ENCODE data around the gene TRIM41. TPM values are rescaled to one million over a fixed set of nuclear protein-coding genes. Genes with fewer than 3 reads are reported as not detected.
A peak's percentile ranks its signal among the peaks of the same experiment; 100 is the strongest.

The TRIM41 gene
- total and polyA plus RNA-seq, 9 of the 15 experiments (the other 6 are each of a cell fraction or from before 2014, with no cell fraction given), result 1.8 to 47.6 (median 20.9) TPM

DNA sequence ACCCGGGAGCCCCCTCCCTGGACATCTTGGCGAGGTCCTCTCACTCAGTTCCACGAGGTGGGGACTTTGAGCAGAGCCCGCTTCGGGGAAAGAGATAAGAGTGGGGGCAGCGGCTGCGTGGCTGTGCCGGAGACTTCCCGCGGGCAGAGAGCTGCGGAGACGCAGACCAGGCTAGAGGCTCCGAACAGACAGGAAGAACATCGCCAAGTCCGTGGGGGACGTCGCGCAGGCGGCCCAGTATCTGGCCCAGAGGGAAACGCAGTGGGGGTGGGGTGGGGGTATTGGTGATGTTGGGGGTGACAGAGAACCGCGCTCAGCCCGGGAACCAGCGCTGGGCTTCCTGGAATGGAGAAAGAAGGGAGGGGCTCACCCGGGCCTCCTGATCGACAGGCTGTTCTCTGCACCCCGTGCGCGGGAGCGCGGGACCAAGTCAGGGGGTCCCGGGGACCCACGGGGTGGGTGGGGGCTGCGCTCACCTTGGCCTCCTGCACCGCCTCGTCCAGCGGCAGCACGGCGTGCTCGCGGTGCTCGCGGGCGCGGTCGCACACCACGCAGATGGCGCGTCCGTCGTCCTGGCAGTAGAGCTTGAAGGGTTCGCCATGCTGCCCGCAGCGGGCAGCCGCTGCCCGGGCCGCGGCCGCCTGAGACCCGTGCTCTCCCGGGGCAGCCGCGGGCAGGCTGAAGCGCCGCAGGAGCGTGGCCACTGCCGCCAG lies 18.8 kb upstream of the TRIM41 start (continued):
- TF ChIP-seq CEBPG (CRISPR knock-in tag; IDR thresholded peaks at IDR 0.05), result no peak
- no peak for TF ChIP-seq CEBPG (tag; conservative IDR thresholded peaks at IDR 0.05 in 1 of 2, IDR thresholded peaks at IDR 0.05 in 1 of 2)
- no peak for TF ChIP-seq ESRRB (CRISPR knock-in tag; IDR thresholded peaks at IDR 0.05; ENCODE audit: borderline replicate concordance)
- TF ChIP-seq, protein P1, sequence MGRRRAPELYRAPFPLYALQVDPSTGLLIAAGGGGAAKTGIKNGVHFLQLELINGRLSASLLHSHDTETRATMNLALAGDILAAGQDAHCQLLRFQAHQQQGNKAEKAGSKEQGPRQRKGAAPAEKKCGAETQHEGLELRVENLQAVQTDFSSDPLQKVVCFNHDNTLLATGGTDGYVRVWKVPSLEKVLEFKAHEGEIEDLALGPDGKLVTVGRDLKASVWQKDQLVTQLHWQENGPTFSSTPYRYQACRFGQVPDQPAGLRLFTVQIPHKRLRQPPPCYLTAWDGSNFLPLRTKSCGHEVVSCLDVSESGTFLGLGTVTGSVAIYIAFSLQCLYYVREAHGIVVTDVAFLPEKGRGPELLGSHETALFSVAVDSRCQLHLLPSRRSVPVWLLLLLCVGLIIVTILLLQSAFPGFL (CRISPR knock-in tag; IDR thresholded peaks at IDR 0.05), result no peak
- no peak for TF ChIP-seq NONO (IDR thresholded peaks at IDR 0.05; ENCODE audit: low read depth in 2 of 2, low read length in 1 of 2)
- TF ChIP-seq CCNT2 (IDR thresholded peaks at IDR 0.05; ENCODE audit: borderline replicate concordance, extremely low read depth, insufficient read length, low read depth, low read length), result peak; percentile 26
- no peak for TF ChIP-seq POLR2AphosphoS2 (IDR thresholded peaks at IDR 0.05; ENCODE audit: low read length)
- TF ChIP-seq, protein P2, sequence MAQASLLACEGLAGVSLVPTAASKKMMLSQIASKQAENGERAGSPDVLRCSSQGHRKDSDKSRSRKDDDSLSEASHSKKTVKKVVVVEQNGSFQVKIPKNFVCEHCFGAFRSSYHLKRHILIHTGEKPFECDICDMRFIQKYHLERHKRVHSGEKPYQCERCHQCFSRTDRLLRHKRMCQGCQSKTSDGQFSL (CRISPR knock-in tag; IDR thresholded peaks at IDR 0.05), result no peak
- TF ChIP-seq, protein P2 (tag; IDR thresholded peaks at IDR 0.05), result 0 out of 4 replicates have a peak, but pooled peaks of 1 of the 2 experiments have one; percentile 14
- TF ChIP-seq ZNF77 (CRISPR knock-in tag; IDR thresholded peaks at IDR 0.05), result no peak
- peak; percentile 69; the same call in 1 of the 2 replicates for TF ChIP-seq EP400 (IDR thresholded peaks at IDR 0.05)
- TF ChIP-seq HNRNPK (IDR thresholded peaks at IDR 0.05; ENCODE audit: low read depth, low read length, poor library complexity, severe bottlenecking), result no peak
- TF ChIP-seq ZNF121 (CRISPR knock-in tag; conservative IDR thresholded peaks at IDR 0.05), result no peak
- TF ChIP-seq, protein P3, sequence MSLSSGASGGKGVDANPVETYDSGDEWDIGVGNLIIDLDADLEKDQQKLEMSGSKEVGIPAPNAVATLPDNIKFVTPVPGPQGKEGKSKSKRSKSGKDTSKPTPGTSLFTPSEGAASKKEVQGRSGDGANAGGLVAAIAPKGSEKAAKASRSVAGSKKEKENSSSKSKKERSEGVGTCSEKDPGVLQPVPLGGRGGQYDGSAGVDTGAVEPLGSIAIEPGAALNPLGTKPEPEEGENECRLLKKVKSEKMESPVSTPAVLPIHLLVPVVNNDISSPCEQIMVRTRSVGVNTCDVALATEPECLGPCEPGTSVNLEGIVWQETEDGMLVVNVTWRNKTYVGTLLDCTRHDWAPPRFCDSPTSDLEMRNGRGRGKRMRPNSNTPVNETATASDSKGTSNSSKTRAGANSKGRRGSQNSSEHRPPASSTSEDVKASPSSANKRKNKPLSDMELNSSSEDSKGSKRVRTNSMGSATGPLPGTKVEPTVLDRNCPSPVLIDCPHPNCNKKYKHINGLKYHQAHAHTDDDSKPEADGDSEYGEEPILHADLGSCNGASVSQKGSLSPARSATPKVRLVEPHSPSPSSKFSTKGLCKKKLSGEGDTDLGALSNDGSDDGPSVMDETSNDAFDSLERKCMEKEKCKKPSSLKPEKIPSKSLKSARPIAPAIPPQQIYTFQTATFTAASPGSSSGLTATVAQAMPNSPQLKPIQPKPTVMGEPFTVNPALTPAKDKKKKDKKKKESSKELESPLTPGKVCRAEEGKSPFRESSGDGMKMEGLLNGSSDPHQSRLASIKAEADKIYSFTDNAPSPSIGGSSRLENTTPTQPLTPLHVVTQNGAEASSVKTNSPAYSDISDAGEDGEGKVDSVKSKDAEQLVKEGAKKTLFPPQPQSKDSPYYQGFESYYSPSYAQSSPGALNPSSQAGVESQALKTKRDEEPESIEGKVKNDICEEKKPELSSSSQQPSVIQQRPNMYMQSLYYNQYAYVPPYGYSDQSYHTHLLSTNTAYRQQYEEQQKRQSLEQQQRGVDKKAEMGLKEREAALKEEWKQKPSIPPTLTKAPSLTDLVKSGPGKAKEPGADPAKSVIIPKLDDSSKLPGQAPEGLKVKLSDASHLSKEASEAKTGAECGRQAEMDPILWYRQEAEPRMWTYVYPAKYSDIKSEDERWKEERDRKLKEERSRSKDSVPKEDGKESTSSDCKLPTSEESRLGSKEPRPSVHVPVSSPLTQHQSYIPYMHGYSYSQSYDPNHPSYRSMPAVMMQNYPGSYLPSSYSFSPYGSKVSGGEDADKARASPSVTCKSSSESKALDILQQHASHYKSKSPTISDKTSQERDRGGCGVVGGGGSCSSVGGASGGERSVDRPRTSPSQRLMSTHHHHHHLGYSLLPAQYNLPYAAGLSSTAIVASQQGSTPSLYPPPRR (CRISPR knock-in tag; IDR thresholded peaks at IDR 0.05; ENCODE audit: borderline replicate concordance), result no peak
- TF ChIP-seq, protein P4, sequence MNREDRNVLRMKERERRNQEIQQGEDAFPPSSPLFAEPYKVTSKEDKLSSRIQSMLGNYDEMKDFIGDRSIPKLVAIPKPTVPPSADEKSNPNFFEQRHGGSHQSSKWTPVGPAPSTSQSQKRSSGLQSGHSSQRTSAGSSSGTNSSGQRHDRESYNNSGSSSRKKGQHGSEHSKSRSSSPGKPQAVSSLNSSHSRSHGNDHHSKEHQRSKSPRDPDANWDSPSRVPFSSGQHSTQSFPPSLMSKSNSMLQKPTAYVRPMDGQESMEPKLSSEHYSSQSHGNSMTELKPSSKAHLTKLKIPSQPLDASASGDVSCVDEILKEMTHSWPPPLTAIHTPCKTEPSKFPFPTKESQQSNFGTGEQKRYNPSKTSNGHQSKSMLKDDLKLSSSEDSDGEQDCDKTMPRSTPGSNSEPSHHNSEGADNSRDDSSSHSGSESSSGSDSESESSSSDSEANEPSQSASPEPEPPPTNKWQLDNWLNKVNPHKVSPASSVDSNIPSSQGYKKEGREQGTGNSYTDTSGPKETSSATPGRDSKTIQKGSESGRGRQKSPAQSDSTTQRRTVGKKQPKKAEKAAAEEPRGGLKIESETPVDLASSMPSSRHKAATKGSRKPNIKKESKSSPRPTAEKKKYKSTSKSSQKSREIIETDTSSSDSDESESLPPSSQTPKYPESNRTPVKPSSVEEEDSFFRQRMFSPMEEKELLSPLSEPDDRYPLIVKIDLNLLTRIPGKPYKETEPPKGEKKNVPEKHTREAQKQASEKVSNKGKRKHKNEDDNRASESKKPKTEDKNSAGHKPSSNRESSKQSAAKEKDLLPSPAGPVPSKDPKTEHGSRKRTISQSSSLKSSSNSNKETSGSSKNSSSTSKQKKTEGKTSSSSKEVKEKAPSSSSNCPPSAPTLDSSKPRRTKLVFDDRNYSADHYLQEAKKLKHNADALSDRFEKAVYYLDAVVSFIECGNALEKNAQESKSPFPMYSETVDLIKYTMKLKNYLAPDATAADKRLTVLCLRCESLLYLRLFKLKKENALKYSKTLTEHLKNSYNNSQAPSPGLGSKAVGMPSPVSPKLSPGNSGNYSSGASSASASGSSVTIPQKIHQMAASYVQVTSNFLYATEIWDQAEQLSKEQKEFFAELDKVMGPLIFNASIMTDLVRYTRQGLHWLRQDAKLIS (CRISPR knock-in tag; IDR thresholded peaks at IDR 0.05), result no peak
- TF ChIP-seq NFIC (IDR thresholded peaks at IDR 0.05), result peak; percentile 64

Data from K562 (cell line).